Measurements from ENCODE around the gene LYZ.

DNA sequence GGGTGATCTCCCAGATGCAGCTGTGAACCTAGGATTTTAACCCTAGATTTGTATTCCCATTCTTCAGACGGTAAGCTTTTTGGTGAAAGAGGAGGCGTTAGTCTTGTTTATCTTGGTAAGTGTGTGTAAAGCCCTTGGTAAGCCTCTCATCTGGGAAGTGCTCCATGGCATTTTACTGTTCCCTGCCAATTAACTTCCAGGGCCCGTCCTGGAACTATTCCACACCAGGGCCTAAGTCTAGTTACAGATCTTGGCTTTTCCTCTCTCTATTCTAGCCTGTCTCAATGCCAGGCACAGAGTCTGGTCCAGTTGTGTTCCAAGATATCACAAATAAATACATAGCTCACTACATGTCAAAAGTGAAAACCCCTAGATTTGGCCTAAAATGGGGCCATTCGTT, 53.8 kb downstream of the LYZ start:
- TF ChIP-seq, protein P1, sequence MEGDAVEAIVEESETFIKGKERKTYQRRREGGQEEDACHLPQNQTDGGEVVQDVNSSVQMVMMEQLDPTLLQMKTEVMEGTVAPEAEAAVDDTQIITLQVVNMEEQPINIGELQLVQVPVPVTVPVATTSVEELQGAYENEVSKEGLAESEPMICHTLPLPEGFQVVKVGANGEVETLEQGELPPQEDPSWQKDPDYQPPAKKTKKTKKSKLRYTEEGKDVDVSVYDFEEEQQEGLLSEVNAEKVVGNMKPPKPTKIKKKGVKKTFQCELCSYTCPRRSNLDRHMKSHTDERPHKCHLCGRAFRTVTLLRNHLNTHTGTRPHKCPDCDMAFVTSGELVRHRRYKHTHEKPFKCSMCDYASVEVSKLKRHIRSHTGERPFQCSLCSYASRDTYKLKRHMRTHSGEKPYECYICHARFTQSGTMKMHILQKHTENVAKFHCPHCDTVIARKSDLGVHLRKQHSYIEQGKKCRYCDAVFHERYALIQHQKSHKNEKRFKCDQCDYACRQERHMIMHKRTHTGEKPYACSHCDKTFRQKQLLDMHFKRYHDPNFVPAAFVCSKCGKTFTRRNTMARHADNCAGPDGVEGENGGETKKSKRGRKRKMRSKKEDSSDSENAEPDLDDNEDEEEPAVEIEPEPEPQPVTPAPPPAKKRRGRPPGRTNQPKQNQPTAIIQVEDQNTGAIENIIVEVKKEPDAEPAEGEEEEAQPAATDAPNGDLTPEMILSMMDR (IDR thresholded peaks at IDR 0.05), result no peak
- TF ChIP-seq POLR2A (IDR thresholded peaks at IDR 0.05), result no peak

Data from heart left ventricle (tissue), 13 donors.